Activated CD8-positive, alpha-beta T cell treated with anti-CD3 and anti-CD28 coated beads for 36 hours (primary cell): Measurements from ENCODE around the gene GATAD2A. TPM values are rescaled to one million over a fixed set of nuclear protein-coding genes. Genes with fewer than 3 reads are reported as not detected.

Experiments used
- ATAC-seq: fragments of 200-7000 bp; cut with Tn5 transposase; one replicate; pipeline ENCODE4 v1.10.0; 2021; ENCODE audit warnings: mild to moderate bottlenecking, moderate library complexity
- CTCF ChIA-PET: fragments of 350-600 bp; sonication (Branson Sonifier 250); formaldehyde crosslinking; loops from one replicate; lab custom pipeline; 2021; ENCODE audit warnings: antibody characterized with exemption; lab: Charles Lee
- POLR2A ChIA-PET: fragments of 350-600 bp; sonication (Branson Sonifier 250); formaldehyde crosslinking; loops from one replicate; lab custom pipeline; 2021; ENCODE audit warnings: antibody characterized with exemption; lab: Charles Lee
- DNase-seq: peaks from one replicate; pipeline ENCODE4 v3.0.0-alpha.2; 2020
- H3K27ac Mint-ChIP-seq: one replicate; pipeline ENCODE4 v1.8.0; 2021; ENCODE audit warnings: mild to moderate bottlenecking, mixed read lengths
- H3K27me3 Mint-ChIP-seq: one replicate; pipeline ENCODE4 v1.8.0; 2021; ENCODE audit warnings: mixed read lengths
- H3K36me3 Mint-ChIP-seq: one replicate; pipeline ENCODE4 v1.8.0; 2021; ENCODE audit warnings: low read depth, mixed read lengths
- H3K4me1 Mint-ChIP-seq: one replicate; pipeline ENCODE4 v1.8.0; 2021; ENCODE audit warnings: low read depth, mixed read lengths
- H3K4me3 Mint-ChIP-seq: one replicate; pipeline ENCODE4 v1.8.0; 2021; ENCODE audit warnings: mild to moderate bottlenecking, moderate library complexity, mixed read lengths
- H3K9me3 Mint-ChIP-seq: one replicate; pipeline ENCODE4 v1.8.0; 2021; ENCODE audit warnings: mixed read lengths
- CTCF ChIP-seq: fragments of 200-600 bp; IDR thresholded peaks from one replicate; pipeline ENCODE4 v1.8.0; 2022; ENCODE audit warnings: antibody characterized with exemption, mild to moderate bottlenecking
- intact Hi-C: fragments of 100-400 bp; cut with micrococcal nuclease; formaldehyde crosslinking; loops from one replicate; pipeline ENCODE4 v1.10.0; 2022
- total RNA-seq, 2 experiments: library from RNA; stranded (reverse); gene quantifications; one replicate each; pipeline ENCODE4 v1.2.3, GENCODE V29; 2021

The GATAD2A gene
- total RNA-seq, 2 experiments from 2014 or later = 132 to 136 TPM

GRCh38 chr19:19530889-19531288, 125.4 kb downstream of the GATAD2A start:
- no peak overlapping the region for H3K4me3 Mint-ChIP-seq
- intact Hi-C loops = loop anchor here (5.0 kb wide), 1 partner anchor 426 kb away; no protein-coding TSS in a partner anchor
- H3K9me3 Mint-ChIP-seq = no peaks in the 10 kb centered on the region
- DNase-seq = no peak
- H3K27me3 Mint-ChIP-seq = no peaks in the 10 kb centered on the region
- ATAC-seq = no peak
- ChIA-PET CTCF (interaction anchor here (1.3 to 7.2 kb wide), 8 partner anchors 9 to 291 kb away, joined by 3 to 111 read pairs (median 6); partner anchors contain the start of genes GMIP, TSSK6 and ZNF506), POLR2A (interaction anchor here (1.4 to 2.6 kb wide), 5 partner anchors 14 to 113 kb away, joined by 3 to 15 read pairs (median 5); partner anchors contain the start of genes GMIP and NDUFA13)
- peaks cover 10% of the 10 kb centered on the region for H3K36me3 Mint-ChIP-seq
- no peak for TF ChIP-seq CTCF
- H3K27ac Mint-ChIP-seq = no peak overlapping the region
- H3K4me1 Mint-ChIP-seq = peaks cover 12% of the 10 kb centered on the region

- H3K36me3 Mint-ChIP-seq = peaks cover 7% of the 10 kb centered on the region
- POLR2A ChIA-PET = interaction anchor here (0.8 to 2.6 kb wide), 12 partner anchors 9 to 119 kb away, joined by 3 to 15 read pairs (median 3); partner anchors contain the start of genes GMIP, NDUFA13 and TSSK6
- H3K9me3 Mint-ChIP-seq = no peaks in the 10 kb centered on the region
- DNase-seq (peak; percentile 88), ATAC-seq (peak; percentile 82)
- TF ChIP-seq CTCF = peak; percentile 98
- H3K4me1 Mint-ChIP-seq = peaks cover 7% of the 10 kb centered on the region
- CTCF ChIA-PET = interaction anchor here (0.6 to 7.2 kb wide), 56 partner anchors 9 to 465 kb away, joined by 3 to 111 read pairs (median 4); partner anchors contain the start of genes GMIP, LPAR2, NDUFA13 and TSSK6
- H3K4me3 Mint-ChIP-seq = no peak overlapping the region
- intact Hi-C loops = loop anchor here (2.0 to 5.0 kb wide), 2 partner anchors 111 to 425 kb away; partner anchors contain the start of gene GMIP
- peak overlapping the region; percentile 43 for H3K27ac Mint-ChIP-seq
- no peaks in the 10 kb centered on the region for H3K27me3 Mint-ChIP-seq
These were observed 126.7 kb downstream of the GATAD2A start for GRCh38 chr19:19531951-19532805.

- intact Hi-C loops = loop anchor here (2.0 to 5.0 kb wide), 2 partner anchors 110 to 424 kb away; partner anchors contain the start of gene GMIP
- no peaks in the 10 kb centered on the region for H3K9me3 Mint-ChIP-seq
- H3K27me3 Mint-ChIP-seq = no peaks in the 10 kb centered on the region
- no peak overlapping the region for H3K4me3 Mint-ChIP-seq
- POLR2A ChIA-PET = interaction anchor here (0.8 to 2.6 kb wide), 11 partner anchors 8 to 118 kb away, joined by 3 to 15 read pairs (median 3); partner anchors contain the start of genes GMIP, NDUFA13 and TSSK6
- no peak for TF ChIP-seq CTCF
- DNase-seq (no peak), ATAC-seq (no peak)
- peaks cover 11% of the 10 kb centered on the region for H3K4me1 Mint-ChIP-seq
- H3K36me3 Mint-ChIP-seq = peaks cover 5% of the 10 kb centered on the region
- no peak overlapping the region for H3K27ac Mint-ChIP-seq
- CTCF ChIA-PET = interaction anchor here (0.6 to 7.2 kb wide), 51 partner anchors 8 to 464 kb away, joined by 3 to 111 read pairs (median 5); partner anchors contain the start of genes GMIP, LPAR2, NDUFA13 and TSSK6
These were observed 127.6 kb downstream of the GATAD2A start for GRCh38 chr19:19532806-19533701.

GRCh38 chr19:19533841-19534240, 128.4 kb downstream of the GATAD2A start:
- Mint-ChIP-seq H3K9me3 (no peaks in the 10 kb centered on the region), H3K4me1 (peaks cover 16% of the 10 kb centered on the region), H3K27me3 (peaks cover 4% of the 10 kb centered on the region), H3K4me3 (no peak overlapping the region), H3K27ac (no peak overlapping the region), H3K36me3 (peaks cover 5% of the 10 kb centered on the region)
- CTCF ChIA-PET = interaction anchor here (3.1 to 7.2 kb wide), 3 partner anchors 21 to 111 kb away, joined by 17 to 111 read pairs (median 51); partner anchors contain the start of gene GMIP
- no peak for TF ChIP-seq CTCF
- intact Hi-C loops = loop anchor here (2.0 to 5.0 kb wide), 2 partner anchors 109 to 423 kb away; partner anchors contain the start of gene GMIP
- POLR2A ChIA-PET = no interaction called here
- DNase-seq (no peak), ATAC-seq (no peak)
